K562 (cell line): Measurements from ENCODE around the gene ZNF547.

ENCODE experiments used
- ETV6 ChIP-seq, 3 experiments: fragments of 150-350 bp in 1 of 3; sonication (generic) in 1 of 3; formaldehyde crosslinking in 1 of 3; IDR thresholded peaks; 2 replicates each; pipeline versions ENCODE4 v1.6.1 to v1.8.0; 2014 to 2022; ENCODE audit warnings: borderline replicate concordance in 2 of 3, low read depth in 2 of 3, antibody characterized with exemption in 1 of 3, low read length in 1 of 3, mild to moderate bottlenecking in 1 of 3, missing genetic modification reagents in 1 of 3
- NR1H2 ChIP-seq: sonication (generic); formaldehyde crosslinking; IDR thresholded peaks from 2 replicates; pipeline ENCODE4 v1.4.0; 2020; ENCODE audit warnings: mild to moderate bottlenecking, missing genetic modification reagents
- TF ChIP-seq, protein P1 (sequence below), 3 experiments: IDR thresholded peaks in 2 of 3; conservative IDR thresholded peaks in 1 of 3; 2 replicates each; pipeline ENCODE4 v1.5.1; 2011 to 2012; ENCODE audit warnings: low read length in 3 of 3, mild to moderate bottlenecking in 3 of 3, control low read depth in 2 of 3, improper control_type of control experiment in 1 of 3, inconsistent platforms in 1 of 3, low read depth in 1 of 3, mixed read lengths in 1 of 3, moderate library complexity in 1 of 3; ENCODE audit not compliant: insufficient read depth in 2 of 3

GRCh38 chr19:57359300-57359699 is 4.1 kb upstream of the ZNF547 start:
- TF ChIP-seq, protein P1, sequence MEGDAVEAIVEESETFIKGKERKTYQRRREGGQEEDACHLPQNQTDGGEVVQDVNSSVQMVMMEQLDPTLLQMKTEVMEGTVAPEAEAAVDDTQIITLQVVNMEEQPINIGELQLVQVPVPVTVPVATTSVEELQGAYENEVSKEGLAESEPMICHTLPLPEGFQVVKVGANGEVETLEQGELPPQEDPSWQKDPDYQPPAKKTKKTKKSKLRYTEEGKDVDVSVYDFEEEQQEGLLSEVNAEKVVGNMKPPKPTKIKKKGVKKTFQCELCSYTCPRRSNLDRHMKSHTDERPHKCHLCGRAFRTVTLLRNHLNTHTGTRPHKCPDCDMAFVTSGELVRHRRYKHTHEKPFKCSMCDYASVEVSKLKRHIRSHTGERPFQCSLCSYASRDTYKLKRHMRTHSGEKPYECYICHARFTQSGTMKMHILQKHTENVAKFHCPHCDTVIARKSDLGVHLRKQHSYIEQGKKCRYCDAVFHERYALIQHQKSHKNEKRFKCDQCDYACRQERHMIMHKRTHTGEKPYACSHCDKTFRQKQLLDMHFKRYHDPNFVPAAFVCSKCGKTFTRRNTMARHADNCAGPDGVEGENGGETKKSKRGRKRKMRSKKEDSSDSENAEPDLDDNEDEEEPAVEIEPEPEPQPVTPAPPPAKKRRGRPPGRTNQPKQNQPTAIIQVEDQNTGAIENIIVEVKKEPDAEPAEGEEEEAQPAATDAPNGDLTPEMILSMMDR (IDR thresholded peaks at IDR 0.05 in 2 of 3, conservative IDR thresholded peaks at IDR 0.05 in 1 of 3; ENCODE audit: insufficient read depth in 2 of 3, low read depth in 1 of 3, low read length in 3 of 3): no peak
- no peak for TF ChIP-seq NR1H2 (CRISPR knock-in tag)
- no peak for TF ChIP-seq ETV6 (IDR thresholded peaks at IDR 0.05; ENCODE audit: borderline replicate concordance in 1 of 2, low read depth in 2 of 2, low read length in 1 of 2)
- TF ChIP-seq ETV6 (CRISPR knock-in tag; IDR thresholded peaks at IDR 0.05; ENCODE audit: borderline replicate concordance): no peak
